Cardiac muscle cell (in vitro differentiated cells and primary cell): ENCODE results near the gene RRP1. TPM values are rescaled to one million over a fixed set of nuclear protein-coding genes. Genes with fewer than 3 reads are reported as not detected.

Experiments
- DNase-seq, 2 donors: peaks; one replicate each; pipeline versions ENCODE4 v3.0.0 to v3.0.0-alpha.2; 2010 to 2017; ENCODE audit warnings: low read depth in 1 of 2, low spot score in 1 of 2
- H3K27ac ChIP-seq: fragments of 200-600 bp; sonication (generic); 2 replicates; pipeline ENCODE4 v1.5.1; 2016
- H3K27me3 ChIP-seq: fragments of 200-600 bp; sonication (generic); 2 replicates; pipeline ENCODE4 v1.6.0; 2016; ENCODE audit warnings: control low read depth
- H3K36me3 ChIP-seq: fragments of 200-600 bp; sonication (generic); 2 replicates; pipeline ENCODE4 v1.5.1; 2016; ENCODE audit warnings: control low read depth
- H3K4me1 ChIP-seq: fragments of 200-600 bp; sonication (generic); 2 replicates; pipeline ENCODE4 v1.8.1; 2017; ENCODE audit warnings: low read depth, mild to moderate bottlenecking, mixed run types
- H3K4me3 ChIP-seq: fragments of 200-600 bp; sonication (generic); 2 replicates; pipeline ENCODE4 v1.5.1; 2016; ENCODE audit warnings: mild to moderate bottlenecking
- H3K9me3 ChIP-seq: fragments of 200-600 bp; sonication (generic); 2 replicates; pipeline ENCODE4 v1.5.1; 2017; ENCODE audit warnings: low read depth, mild to moderate bottlenecking, control low read depth
- CTCF ChIP-seq: IDR thresholded peaks from 2 replicates; pipeline ENCODE4 v1.5.1; 2012; ENCODE audit warnings: low read depth, mild to moderate bottlenecking, low read length
- polyA plus RNA-seq: library from polyadenylated mRNA; unstranded; fragments of >200 nt; fragmentation: Nextera tagmentation; extraction: Ambion mirVana; gene quantifications from 2 replicates; pipeline ENCODE4 v1.2.1, GENCODE V29; 2016
- total RNA-seq: library from RNA; depleted of rRNA; stranded (reverse); fragments of >200 nt; gene quantifications from 2 replicates; pipeline ENCODE4 v1.2.3, GENCODE V29; 2016

The RRP1 gene
- total and polyA plus RNA-seq, 2 experiments from 2014 or later: 20.1 to 27.8 TPM

- Histone ChIP-seq H3K27ac (no peak overlapping the region), H3K4me1 (peaks cover 12% of the 10 kb centered on the region), H3K9me3 (no peaks in the 10 kb centered on the region), H3K27me3 (no peaks in the 10 kb centered on the region), H3K36me3 (peaks cover 12% of the 10 kb centered on the region), H3K4me3 (no peak overlapping the region)
- TF ChIP-seq CTCF: no peak
- no peak for DNase-seq
Observed at GRCh38 chr21:43770066-43770655, 19.2 kb upstream of the RRP1 start.

GRCh38 chr21:43771199-43771675, 18.1 kb upstream of the RRP1 start:
- H3K27ac ChIP-seq: no peak overlapping the region
- no peaks in the 10 kb centered on the region for H3K27me3 ChIP-seq
- H3K4me3 ChIP-seq: no peak overlapping the region
- peaks cover 12% of the 10 kb centered on the region for H3K36me3 ChIP-seq
- TF ChIP-seq CTCF: no peak
- H3K4me1 ChIP-seq: peaks cover 13% of the 10 kb centered on the region
- no peaks in the 10 kb centered on the region for H3K9me3 ChIP-seq
- DNase-seq: no peak

GRCh38 chr21:43771698-43772424, 17.5 kb upstream of the RRP1 start:
- peaks cover 13% of the 10 kb centered on the region for H3K4me1 ChIP-seq
- H3K9me3 ChIP-seq: no peaks in the 10 kb centered on the region
- no peak overlapping the region for H3K27ac ChIP-seq
- no peaks in the 10 kb centered on the region for H3K27me3 ChIP-seq
- no peak for TF ChIP-seq CTCF
- no peak overlapping the region for H3K4me3 ChIP-seq
- H3K36me3 ChIP-seq: peaks cover 12% of the 10 kb centered on the region
- no peak for DNase-seq

GRCh38 chr21:43772425-43772821, 17.0 kb upstream of the RRP1 start:
- Histone ChIP-seq H3K27ac (no peak overlapping the region), H3K36me3 (peaks cover 12% of the 10 kb centered on the region), H3K9me3 (no peaks in the 10 kb centered on the region), H3K4me3 (no peak overlapping the region), H3K27me3 (no peaks in the 10 kb centered on the region), H3K4me1 (peaks cover 13% of the 10 kb centered on the region)
- DNase-seq: no peak
- TF ChIP-seq CTCF: no peak

- no peak for TF ChIP-seq CTCF
- Histone ChIP-seq H3K27me3 (no peaks in the 10 kb centered on the region), H3K27ac (no peak overlapping the region), H3K36me3 (peaks cover 12% of the 10 kb centered on the region), H3K4me3 (no peak overlapping the region), H3K9me3 (no peaks in the 10 kb centered on the region), H3K4me1 (peaks cover 10% of the 10 kb centered on the region)
- DNase-seq: no peak
Observed at GRCh38 chr21:43774163-43774562, 15.2 kb upstream of the RRP1 start.
